Measurements from ENCODE around the gene MARCHF3.
"Not testable (repeated sequence)": the region's sequence is repeated elsewhere in the genome, so short reads cannot be mapped to it uniquely, and the experiment has no call there.

MARCHF3 gene

GRCh38 chr5:126866851-126867636 is 163.3 kb downstream of the MARCHF3 start:
- no peak for DNase-seq

DNA sequence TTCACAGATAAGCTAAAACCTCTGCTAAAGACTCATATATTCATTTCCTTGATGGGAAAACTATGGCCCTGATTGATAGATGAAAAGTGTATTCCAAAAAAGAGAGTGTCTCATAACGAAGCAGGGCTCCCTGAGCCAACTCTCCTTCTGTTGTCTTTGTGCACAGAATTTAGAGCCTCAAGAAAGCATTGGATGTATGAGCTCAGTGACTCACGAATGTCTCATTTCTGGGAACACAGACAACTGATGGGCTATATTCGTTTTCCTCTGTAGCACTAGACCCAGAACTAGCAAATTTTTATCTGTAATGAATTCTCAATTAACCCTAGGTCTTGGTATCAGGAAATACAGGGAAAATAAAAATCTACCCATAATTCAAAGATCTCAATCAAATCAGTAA is 165.1 kb downstream of the MARCHF3 start:
- no peak for DNase-seq

DNA sequence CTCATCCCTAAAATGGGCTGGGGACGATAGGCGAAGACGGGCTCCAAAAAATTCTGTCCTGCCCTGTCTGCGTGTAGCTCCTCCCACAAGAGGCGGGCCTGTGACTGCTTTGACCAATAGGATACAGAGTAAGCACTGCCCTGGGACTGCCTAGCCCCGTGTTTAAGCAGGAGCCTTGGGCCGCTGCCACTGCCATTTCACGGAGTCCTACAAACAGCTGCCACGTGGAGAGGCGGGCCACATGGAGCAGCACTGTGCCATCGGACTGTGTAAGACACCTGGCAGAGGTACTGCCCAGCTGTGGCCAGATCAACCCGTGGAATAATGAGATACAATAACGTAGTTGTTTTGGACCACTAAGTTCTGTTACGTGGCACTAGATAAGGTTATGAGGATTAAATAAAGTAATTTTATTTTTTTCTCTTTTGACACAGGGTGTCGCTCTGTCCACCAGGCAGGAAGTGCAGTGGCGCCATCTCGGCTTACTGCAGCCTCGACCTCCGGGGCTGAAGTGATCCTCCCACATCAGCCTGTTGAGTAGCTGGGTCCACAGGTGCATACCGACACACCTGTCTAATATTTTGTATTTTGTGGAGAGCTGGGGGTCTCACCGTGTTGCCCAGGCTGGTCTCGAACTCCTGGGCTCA is 166.2 kb downstream of the MARCHF3 start:
- DNase-seq: no peak

DNA sequence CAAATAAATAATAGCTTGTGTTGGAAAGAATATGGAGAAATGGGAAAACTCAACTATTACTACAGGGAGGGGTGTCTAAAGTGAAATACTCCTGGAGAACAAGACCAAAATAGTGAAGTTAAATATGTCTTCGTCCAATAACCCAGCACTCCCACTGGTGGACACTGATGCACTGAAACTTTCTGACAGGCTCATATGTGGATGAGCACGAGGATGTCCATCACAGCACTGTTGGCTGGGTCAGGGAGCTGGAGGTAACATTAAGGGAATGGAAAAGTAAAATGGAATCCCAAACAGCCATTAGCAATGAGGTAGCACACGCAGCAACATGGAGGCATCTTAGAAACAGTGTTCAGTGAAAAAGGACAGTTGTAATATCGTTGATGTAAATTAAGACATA is 167.0 kb downstream of the MARCHF3 start:
- DNase-seq: no peak

- no peak for DNase-seq
Observed at GRCh38 chr5:126858441-126858840, 171.9 kb downstream of the MARCHF3 start.

DNA sequence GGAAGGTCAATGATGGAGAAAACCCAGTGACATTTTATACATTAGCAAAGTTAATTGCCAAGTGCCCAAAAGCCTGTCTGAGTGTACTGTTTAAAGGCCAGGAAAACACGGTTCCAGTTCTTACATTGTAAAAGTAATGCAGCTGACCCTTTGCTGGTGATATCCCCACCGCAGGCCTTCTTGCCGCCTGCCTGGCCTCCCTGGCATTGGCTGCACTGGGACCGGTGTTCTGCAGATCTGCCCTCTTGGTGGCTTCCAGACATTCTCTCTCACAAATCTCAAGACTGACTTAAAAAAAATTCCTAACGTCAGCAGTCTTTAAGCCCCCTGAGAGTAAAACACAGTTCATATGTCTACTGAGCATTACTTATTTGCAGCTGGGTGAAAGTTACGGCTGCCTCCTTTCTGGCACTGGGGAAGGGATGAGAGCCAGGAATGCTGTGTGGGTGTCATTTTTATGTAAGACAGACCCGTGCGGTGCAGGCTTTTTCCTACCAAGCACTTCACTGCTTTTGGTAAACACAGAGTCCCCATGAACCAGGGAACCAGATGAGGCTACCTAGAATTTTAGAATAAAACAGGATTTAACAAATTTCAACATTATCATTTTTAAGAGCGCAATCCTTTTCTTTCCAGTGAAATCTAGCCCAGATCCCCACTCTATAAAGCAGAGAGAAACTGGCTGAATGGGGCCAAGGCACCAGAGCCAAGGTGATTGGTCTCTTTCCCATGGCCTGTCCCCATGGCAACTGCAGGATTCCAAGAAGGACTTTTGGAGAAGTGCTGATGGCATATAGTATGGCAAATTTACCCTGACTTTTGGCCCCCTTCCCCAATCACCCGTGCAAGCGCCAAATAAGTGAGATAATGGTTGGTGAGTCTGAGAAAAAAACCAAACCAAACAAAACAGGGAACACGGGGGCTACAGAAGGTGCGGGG is 172.6 kb downstream of the MARCHF3 start:
- DNase-seq: no peak

- DNase-seq: no peak
Observed at GRCh38 chr5:126855266-126855665, 175.1 kb downstream of the MARCHF3 start.

DNA sequence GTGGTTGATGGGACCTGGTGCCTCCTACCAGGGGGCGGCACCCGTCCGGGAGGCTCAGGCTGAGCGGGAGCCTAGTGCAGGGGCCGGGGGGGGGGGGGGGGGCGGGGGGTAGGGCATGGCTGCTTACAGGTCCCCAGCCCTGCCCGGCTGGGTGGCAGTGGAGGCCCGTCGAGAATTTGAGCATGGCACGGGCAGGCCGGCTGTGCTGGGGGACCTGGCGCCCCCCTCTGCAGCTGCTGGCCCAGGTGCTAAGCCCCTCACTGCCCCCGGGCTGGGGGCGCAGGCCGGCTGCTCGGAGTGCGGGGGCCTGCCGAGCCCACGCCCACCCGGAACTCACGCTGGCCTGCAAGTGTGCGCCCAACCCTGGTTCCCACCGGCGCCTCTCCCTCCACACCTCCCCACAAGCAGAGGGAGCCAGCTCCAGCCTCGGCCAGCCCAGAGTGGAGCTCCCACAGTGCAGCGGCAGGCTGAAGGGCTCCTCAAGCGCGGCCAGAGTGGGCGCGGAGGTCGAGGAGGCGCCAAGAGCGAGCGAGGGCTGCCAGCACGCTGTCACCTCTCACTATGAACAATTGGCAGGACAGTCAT is 175.7 kb downstream of the MARCHF3 start:
- DNase-seq: no peak

DNA sequence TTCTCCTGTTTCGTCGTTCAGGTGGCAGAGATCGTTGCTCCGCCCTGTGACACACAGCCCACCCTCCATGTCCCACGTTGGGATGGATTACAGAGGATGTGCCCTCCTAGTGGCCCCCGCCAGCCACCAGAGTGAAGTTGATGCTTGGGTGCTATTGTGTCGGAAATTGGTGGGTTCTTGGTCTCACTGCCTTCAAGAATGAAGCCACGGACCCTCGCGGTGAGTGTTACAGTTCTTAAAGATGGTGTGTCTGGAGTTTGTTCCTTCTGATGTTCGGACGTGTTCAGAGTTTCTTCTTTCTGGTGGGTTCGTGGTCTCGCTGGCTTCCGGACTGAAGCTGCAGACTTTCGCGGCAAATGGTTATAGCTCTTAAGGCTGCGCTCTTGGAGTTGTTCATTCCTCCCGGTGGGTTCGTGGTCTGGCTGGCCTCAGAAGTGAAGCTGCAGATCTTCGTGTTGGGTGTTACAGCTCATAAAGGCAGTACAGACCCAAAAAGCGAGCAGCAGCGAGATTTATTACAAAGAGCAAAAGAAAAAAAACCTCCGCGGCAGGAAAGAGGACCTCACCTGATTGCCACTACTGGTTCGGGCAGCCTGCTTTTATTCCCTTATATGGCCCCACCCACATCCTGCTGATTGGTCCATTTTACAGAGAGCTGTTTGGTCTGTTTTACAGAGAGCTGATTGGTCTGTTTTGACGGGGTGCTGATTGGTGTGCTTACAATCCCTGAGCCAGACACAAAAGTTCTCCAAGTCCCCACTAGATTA is 176.6 kb downstream of the MARCHF3 start:
- DNase-seq: not testable (repeated sequence)

DNA sequence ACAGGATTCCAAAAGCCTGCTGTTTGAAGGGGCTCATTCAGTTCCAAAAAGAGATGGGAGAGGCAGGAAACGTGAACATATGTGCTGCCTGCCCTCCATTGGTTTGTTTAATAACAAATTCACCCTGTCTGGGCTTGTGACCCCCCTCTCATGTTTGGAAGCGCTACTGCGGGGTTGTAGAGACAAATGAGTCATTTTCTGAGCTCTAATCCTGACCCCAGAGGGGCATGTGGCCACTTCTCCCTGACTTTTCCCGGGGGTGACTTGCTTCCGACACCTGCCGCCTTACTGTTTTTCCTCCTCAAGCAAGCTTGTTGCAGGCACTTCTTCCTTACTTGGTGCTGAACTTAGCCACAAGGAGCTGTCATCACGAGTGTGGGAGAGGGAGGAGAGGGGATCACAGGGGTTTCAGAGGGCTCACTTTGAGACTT is 177.5 kb downstream of the MARCHF3 start:
- DNase-seq: no peak

DNA sequence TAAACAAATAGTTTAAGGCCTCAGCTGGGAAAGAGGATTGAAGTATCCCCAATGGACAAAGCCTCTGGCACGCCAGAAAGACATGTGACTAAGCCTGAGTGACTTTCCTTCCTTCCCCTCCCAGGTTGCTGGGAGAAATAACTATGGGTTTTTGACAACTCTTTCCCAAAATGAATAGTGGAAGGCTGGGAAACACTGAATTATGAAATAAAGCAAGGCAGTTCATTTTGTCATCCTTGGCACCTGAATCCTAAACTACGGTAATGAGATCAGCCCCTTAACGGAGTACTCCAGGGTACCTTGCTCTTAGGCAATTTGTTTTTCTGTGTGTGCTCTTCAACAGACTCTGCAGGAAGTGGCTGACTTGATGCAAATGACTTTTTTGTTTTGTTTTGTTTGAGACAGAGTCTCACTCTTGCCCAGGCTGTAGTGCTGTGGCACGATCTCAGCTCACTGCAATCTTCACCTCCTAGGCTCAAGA is 178.2 kb downstream of the MARCHF3 start:
- DNase-seq: no peak

DNA sequence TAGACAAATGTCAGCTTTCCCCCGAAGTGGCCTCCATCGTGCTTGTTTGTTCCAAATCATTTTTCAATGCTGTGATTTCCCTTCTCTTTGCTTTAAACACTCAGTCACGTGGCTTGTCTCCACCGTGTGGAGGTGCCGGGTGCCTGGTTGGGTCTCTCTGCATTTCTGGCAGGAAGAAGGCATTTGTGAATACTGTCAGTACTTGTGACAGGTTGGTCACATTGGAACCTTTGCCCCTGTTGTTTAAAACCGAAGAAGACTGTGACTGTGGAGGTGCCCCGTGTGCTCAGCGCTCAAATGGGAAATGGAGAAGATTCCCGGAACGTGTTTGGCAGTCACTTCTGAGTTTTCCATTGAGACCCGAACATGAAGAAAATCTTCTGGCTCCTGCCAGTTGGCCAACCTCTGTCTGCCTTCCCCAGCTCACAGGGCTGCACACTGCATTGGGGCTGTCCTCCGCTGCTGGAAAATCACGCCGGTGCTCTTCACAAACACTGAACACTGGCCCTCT is 178.8 kb downstream of the MARCHF3 start:
- DNase-seq: no peak

GRCh38 chr5:126849101-126849678 is 181.2 kb downstream of the MARCHF3 start:
- no peak for DNase-seq

- DNase-seq: no peak
Observed at GRCh38 chr5:126848253-126848652, 182.1 kb downstream of the MARCHF3 start.

DNA sequence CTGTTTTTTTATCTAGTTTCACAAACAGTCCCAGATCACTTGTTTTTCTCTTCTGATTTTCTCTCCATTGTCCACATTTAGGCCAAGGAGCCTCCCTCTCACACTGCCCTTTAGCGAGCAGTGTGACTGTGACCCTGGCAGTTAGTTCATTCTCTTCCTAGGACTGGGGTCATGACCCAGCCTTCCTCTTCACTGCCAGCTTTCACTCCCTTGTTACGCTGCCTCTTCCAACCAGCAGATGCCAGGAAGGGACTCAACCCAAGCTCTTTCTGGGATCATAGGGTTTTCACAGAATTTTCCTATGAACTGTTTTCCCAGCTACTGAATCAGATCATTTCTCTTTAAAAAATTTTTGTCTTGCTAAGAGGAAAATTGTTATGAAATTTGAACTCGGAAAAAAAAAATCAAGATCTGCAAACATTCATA is 182.5 kb downstream of the MARCHF3 start:
- no peak for DNase-seq

DNA sequence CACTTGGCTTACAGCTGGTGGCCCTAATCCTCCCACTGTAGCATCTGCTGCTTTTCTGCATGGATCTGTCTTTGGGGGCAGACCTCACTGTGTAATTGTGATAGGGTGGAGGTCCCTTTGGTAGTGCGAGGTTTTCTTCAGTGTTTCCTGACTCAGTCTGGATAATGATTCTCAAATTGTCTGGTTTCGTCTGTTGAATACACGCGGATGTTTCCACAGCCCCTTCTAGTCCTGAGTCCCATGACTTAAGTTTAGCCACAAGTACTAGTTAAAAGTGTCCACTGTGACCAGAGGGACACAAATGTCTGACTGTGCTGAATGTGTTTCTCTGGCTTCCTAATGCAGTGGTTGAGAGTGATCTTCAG is 182.9 kb downstream of the MARCHF3 start:
- no peak for DNase-seq

- no peak for DNase-seq
Observed at GRCh38 chr5:126846744-126847455, 183.5 kb downstream of the MARCHF3 start.

- no peak for DNase-seq
Observed at GRCh38 chr5:126846344-126846743, 184.0 kb downstream of the MARCHF3 start.

- not testable (repeated sequence) for DNase-seq
Observed at GRCh38 chr5:126845470-126846070, 184.8 kb downstream of the MARCHF3 start.

DNA sequence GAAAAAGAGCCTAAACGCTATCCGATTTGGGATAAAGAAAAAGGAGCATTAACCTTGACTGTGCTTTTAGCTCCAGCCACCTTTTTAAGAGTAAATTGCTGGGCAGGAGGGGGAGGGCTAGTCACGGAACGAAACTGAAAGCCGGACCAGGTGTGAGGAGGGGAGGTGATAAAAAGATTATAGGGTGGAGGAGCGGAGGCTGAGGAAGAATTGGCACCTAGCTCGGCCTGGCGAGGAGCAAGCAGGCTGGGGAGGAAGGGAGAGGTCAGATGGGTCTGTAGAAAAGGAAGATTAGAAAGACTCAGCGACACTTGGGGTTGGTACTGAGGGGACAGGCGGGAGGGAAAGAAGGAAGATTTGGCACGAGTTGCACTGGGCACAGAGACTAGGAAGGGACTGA is 187.0 kb downstream of the MARCHF3 start:
- DNase-seq: not testable (repeated sequence)
